ENCODE measurements around the gene UROC1. TPM values are rescaled to one million over a fixed set of nuclear protein-coding genes. Genes with fewer than 3 reads are reported as not detected.

Gene UROC1
- total and polyA plus RNA-seq, 2 of the 13 experiments (the other 11 are each of a cell fraction or from before 2014, with no cell fraction given), result 0.71 to 1.3 TPM

GRCh38 chr3:126499401-126499800 is 18.2 kb downstream of the UROC1 start (continued):
- TF ChIP-seq, protein P1, sequence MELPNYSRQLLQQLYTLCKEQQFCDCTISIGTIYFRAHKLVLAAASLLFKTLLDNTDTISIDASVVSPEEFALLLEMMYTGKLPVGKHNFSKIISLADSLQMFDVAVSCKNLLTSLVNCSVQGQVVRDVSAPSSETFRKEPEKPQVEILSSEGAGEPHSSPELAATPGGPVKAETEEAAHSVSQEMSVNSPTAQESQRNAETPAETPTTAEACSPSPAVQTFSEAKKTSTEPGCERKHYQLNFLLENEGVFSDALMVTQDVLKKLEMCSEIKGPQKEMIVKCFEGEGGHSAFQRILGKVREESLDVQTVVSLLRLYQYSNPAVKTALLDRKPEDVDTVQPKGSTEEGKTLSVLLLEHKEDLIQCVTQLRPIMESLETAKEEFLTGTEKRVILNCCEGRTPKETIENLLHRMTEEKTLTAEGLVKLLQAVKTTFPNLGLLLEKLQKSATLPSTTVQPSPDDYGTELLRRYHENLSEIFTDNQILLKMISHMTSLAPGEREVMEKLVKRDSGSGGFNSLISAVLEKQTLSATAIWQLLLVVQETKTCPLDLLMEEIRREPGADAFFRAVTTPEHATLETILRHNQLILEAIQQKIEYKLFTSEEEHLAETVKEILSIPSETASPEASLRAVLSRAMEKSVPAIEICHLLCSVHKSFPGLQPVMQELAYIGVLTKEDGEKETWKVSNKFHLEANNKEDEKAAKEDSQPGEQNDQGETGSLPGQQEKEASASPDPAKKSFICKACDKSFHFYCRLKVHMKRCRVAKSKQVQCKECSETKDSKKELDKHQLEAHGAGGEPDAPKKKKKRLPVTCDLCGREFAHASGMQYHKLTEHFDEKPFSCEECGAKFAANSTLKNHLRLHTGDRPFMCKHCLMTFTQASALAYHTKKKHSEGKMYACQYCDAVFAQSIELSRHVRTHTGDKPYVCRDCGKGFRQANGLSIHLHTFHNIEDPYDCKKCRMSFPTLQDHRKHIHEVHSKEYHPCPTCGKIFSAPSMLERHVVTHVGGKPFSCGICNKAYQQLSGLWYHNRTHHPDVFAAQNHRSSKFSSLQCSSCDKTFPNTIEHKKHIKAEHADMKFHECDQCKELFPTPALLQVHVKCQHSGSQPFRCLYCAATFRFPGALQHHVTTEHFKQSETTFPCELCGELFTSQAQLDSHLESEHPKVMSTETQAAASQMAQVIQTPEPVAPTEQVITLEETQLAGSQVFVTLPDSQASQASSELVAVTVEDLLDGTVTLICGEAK (IDR thresholded peaks at IDR 0.05), result no peak
- TF ChIP-seq, protein P1 (CRISPR knock-in tag; IDR thresholded peaks at IDR 0.05), result no peak

- Histone ChIP-seq H3K27ac (ENCODE audit: extremely low read length, insufficient read depth, low read length) (no peak overlapping the region), H3K4me2 (ENCODE audit: low read depth, low read length) (peak overlapping the region; percentile 30), H3K9ac (ENCODE audit: insufficient read depth, low read depth, low read length) (no peak overlapping the region), H3K27me3 (ENCODE audit: control insufficient read depth in 1 of 2, insufficient read depth in 2 of 2, low read length in 2 of 2) (no peaks in the 10 kb centered on the region), H3K79me2 (ENCODE audit: insufficient read depth, low read length) (no peaks in the 10 kb centered on the region), H3K4me3 (replicated peaks in 1 of 3; ENCODE audit: insufficient read depth in 1 of 3, low read depth in 2 of 3, low read length in 3 of 3) (no peak overlapping the region; a peak in 1 of 6 replicates), H3K36me3 (replicated peaks in 1 of 2; ENCODE audit: control insufficient read depth in 1 of 2, insufficient read depth in 2 of 2, low read length in 2 of 2) (no peaks in the 10 kb centered on the region), H3K9me3 (ENCODE audit: low read length) (no peaks in the 10 kb centered on the region), H4K20me1 (ENCODE audit: insufficient read depth, low read length) (no peaks in the 10 kb centered on the region), H3K4me1 (ENCODE audit: insufficient read depth, low read length) (peaks cover 36% of the 10 kb centered on the region), H2AFZ (ENCODE audit: low read length) (no peak overlapping the region)
- ATAC-seq (peak; percentile 87), DNase-seq (ENCODE audit: low spot score) (peak; percentile 53), FAIRE-seq (no peak)
- CTCF ChIA-PET (ENCODE audit: low intra/inter-chr PET ratio, low total read pairs), result no interaction called here
- no TSS peak for BruUV-seq (replicated peaks)
- WGBS (ENCODE audit: low lambda C conversion rate), result 20% methylated on average over 2 of the region's 10 CpGs
- POLR2A ChIA-PET, result interaction anchor here (3.1 kb wide), 1 partner anchor 20 kb away, joined by 10 read pairs; the partner anchor contains the start of gene UROC1
- in situ Hi-C loops (cut with HindIII; ENCODE audit: extremely low pct_ligation_motif_present, low pct_unique_long_range_greater_than_20kb), result no loop called here
- intact Hi-C loops (cut with micrococcal nuclease; ENCODE audit: unreplicated experiment), result loop anchor here (1.0 to 10.0 kb wide), 3 partner anchors 9 to 56 kb away; partner anchors contain the start of gene C3orf22
- no peak for TF ChIP-seq HMG20A (CRISPR knock-in tag; IDR thresholded peaks at IDR 0.05; ENCODE audit: borderline replicate concordance)
- TF ChIP-seq ZNF331 (CRISPR knock-in tag; IDR thresholded peaks at IDR 0.05), result 0 out of 2 replicates have a peak, but pooled peaks have one; percentile 37
- TF ChIP-seq HOXA3 (CRISPR knock-in tag; IDR thresholded peaks at IDR 0.05), result 0 out of 2 replicates have a peak, but pooled peaks have one; percentile 44
- TF ChIP-seq ZNF274 (CRISPR knock-in tag; IDR thresholded peaks at IDR 0.05), result peak; percentile 32; the same call in 1 of the 2 replicates
- TF ChIP-seq, protein P2, sequence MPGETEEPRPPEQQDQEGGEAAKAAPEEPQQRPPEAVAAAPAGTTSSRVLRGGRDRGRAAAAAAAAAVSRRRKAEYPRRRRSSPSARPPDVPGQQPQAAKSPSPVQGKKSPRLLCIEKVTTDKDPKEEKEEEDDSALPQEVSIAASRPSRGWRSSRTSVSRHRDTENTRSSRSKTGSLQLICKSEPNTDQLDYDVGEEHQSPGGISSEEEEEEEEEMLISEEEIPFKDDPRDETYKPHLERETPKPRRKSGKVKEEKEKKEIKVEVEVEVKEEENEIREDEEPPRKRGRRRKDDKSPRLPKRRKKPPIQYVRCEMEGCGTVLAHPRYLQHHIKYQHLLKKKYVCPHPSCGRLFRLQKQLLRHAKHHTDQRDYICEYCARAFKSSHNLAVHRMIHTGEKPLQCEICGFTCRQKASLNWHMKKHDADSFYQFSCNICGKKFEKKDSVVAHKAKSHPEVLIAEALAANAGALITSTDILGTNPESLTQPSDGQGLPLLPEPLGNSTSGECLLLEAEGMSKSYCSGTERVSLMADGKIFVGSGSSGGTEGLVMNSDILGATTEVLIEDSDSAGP (CRISPR knock-in tag; IDR thresholded peaks at IDR 0.05; ENCODE audit: borderline replicate concordance), result peak; percentile 62; the same call in 1 of the 2 replicates
- TF ChIP-seq LCORL (IDR thresholded peaks at IDR 0.05), result no peak
- peak; percentile 56; the same call in 1 of the 2 replicates for TF ChIP-seq LCORL (CRISPR knock-in tag; IDR thresholded peaks at IDR 0.05)
- TF ChIP-seq ZNF691 (CRISPR knock-in tag; IDR thresholded peaks at IDR 0.05; ENCODE audit: borderline replicate concordance, low read depth), result 0 out of 2 replicates have a peak, but pooled peaks have one; percentile 25
- TF ChIP-seq SALL1 (CRISPR knock-in tag; IDR thresholded peaks at IDR 0.05), result peak; percentile 34; the same call in 1 of the 2 replicates
These were observed 18.6 kb downstream of the UROC1 start for GRCh38 chr3:126498929-126499328.
